GM12878 (cell line): ENCODE data around the gene ACVR1B.

Source experiments
- BRCA1 ChIP-seq: IDR thresholded peaks from 2 replicates; pipeline ENCODE4 v1.6.1; 2011; ENCODE audit warnings: low read depth, low read length, improper control_type of control experiment
- CUX1 ChIP-seq: IDR thresholded peaks from 2 replicates; pipeline ENCODE4 v1.6.1; 2012; ENCODE audit warnings: improper control_type of control experiment, low read depth, low read length; ENCODE audit not compliant: insufficient replicate concordance
- ETV6 ChIP-seq, 2 experiments: fragments of 450-650 bp in 1 of 2; IDR thresholded peaks in 1 of 2; conservative IDR thresholded peaks in 1 of 2; 2 replicates each; pipeline ENCODE4 v1.6.1; 2014; ENCODE audit warnings: antibody characterized with exemption in 1 of 2, borderline replicate concordance in 1 of 2, low read depth in 1 of 2, mild to moderate bottlenecking in 1 of 2, moderate library complexity in 1 of 2
- POLR2A ChIP-seq: IDR thresholded peaks from 2 replicates; pipeline ENCODE4 v1.6.1; 2011; ENCODE audit warnings: low read depth, mild to moderate bottlenecking, low read length
- RFX5 ChIP-seq: IDR thresholded peaks from 2 replicates; pipeline ENCODE4 v1.6.1; 2011; ENCODE audit warnings: low read depth, low read length, improper control_type of control experiment
- SMAD1 ChIP-seq: fragments of 450-650 bp; IDR thresholded peaks from 2 replicates; pipeline ENCODE4 v1.6.1; 2018; ENCODE audit warnings: mild to moderate bottlenecking, low read depth; ENCODE audit not compliant: partially characterized antibody
- TCF3 ChIP-seq: IDR thresholded peaks from 2 replicates; pipeline ENCODE4 v1.6.1; 2012; ENCODE audit warnings: low read depth, mild to moderate bottlenecking, low read length, borderline replicate concordance; ENCODE audit not compliant: insufficient read depth
- YY1 ChIP-seq: IDR thresholded peaks from 2 replicates; pipeline ENCODE4 v1.6.1; 2011; ENCODE audit warnings: low read depth, mild to moderate bottlenecking, low read length
- ZBTB40 ChIP-seq: fragments of 450-650 bp; IDR thresholded peaks from 2 replicates; pipeline ENCODE4 v1.6.1; 2016; ENCODE audit warnings: mild to moderate bottlenecking, moderate library complexity, borderline replicate concordance
- ZNF274 ChIP-seq: IDR thresholded peaks from one replicate; pipeline ENCODE4 v1.8.0; 2011; ENCODE audit not compliant: insufficient read length, insufficient read depth
- TF ChIP-seq, protein P1 (sequence below), 3 experiments: IDR thresholded peaks in 2 of 3; conservative IDR thresholded peaks in 1 of 3; 2 replicates each; pipeline ENCODE4 v1.5.1; 2011; ENCODE audit warnings: low read depth in 3 of 3, low read length in 3 of 3, mild to moderate bottlenecking in 3 of 3, control low read depth in 2 of 3, moderate library complexity in 2 of 3, inconsistent platforms in 1 of 3, mixed read lengths in 1 of 3; ENCODE audit not compliant: control insufficient read depth in 2 of 3, insufficient read depth in 1 of 3; ENCODE audit errors: extremely low read depth in 1 of 3
- TF ChIP-seq, protein P2 (sequence below): fragments of 450-650 bp; IDR thresholded peaks from 2 replicates; pipeline ENCODE4 v1.6.1; 2017; ENCODE audit warnings: antibody characterized with exemption, mild to moderate bottlenecking, moderate library complexity
- TF ChIP-seq, protein P3 (sequence below): IDR thresholded peaks from 2 replicates; pipeline ENCODE4 v1.6.1; 2011; ENCODE audit warnings: mild to moderate bottlenecking, low read depth, low read length, moderate library complexity; ENCODE audit not compliant: insufficient replicate concordance
- TF ChIP-seq, protein P4 (sequence below): fragments of 450-650 bp; IDR thresholded peaks from 2 replicates; pipeline ENCODE4 v1.6.1; 2014; ENCODE audit warnings: mild to moderate bottlenecking

DNA sequence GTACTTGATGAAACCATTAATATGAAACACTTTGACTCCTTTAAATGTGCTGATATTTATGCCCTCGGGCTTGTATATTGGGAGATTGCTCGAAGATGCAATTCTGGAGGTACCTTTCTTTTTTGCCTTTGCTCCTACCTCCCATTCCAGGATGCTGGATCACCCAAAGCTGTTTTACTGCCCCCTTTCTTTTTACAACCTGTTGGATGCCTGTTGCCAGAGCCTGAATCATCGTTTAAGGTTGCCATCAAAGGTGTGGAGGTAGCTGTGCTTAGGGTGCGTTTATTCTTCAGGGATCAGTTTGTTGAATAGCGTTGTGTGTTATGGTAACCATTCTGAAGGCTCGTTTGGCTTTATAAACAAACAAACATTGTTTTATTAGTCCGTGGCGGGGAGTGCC is 35.3 kb downstream of the ACVR1B start:
- TF ChIP-seq, protein P1, sequence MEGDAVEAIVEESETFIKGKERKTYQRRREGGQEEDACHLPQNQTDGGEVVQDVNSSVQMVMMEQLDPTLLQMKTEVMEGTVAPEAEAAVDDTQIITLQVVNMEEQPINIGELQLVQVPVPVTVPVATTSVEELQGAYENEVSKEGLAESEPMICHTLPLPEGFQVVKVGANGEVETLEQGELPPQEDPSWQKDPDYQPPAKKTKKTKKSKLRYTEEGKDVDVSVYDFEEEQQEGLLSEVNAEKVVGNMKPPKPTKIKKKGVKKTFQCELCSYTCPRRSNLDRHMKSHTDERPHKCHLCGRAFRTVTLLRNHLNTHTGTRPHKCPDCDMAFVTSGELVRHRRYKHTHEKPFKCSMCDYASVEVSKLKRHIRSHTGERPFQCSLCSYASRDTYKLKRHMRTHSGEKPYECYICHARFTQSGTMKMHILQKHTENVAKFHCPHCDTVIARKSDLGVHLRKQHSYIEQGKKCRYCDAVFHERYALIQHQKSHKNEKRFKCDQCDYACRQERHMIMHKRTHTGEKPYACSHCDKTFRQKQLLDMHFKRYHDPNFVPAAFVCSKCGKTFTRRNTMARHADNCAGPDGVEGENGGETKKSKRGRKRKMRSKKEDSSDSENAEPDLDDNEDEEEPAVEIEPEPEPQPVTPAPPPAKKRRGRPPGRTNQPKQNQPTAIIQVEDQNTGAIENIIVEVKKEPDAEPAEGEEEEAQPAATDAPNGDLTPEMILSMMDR (IDR thresholded peaks at IDR 0.05 in 2 of 3, conservative IDR thresholded peaks at IDR 0.05 in 1 of 3; ENCODE audit: control insufficient read depth in 2 of 3, extremely low read depth in 1 of 3, insufficient read depth in 1 of 3, low read depth in 3 of 3, low read length in 3 of 3): no peak
- no peak for TF ChIP-seq BRCA1
- TF ChIP-seq SMAD1: no peak
- TF ChIP-seq, protein P2, sequence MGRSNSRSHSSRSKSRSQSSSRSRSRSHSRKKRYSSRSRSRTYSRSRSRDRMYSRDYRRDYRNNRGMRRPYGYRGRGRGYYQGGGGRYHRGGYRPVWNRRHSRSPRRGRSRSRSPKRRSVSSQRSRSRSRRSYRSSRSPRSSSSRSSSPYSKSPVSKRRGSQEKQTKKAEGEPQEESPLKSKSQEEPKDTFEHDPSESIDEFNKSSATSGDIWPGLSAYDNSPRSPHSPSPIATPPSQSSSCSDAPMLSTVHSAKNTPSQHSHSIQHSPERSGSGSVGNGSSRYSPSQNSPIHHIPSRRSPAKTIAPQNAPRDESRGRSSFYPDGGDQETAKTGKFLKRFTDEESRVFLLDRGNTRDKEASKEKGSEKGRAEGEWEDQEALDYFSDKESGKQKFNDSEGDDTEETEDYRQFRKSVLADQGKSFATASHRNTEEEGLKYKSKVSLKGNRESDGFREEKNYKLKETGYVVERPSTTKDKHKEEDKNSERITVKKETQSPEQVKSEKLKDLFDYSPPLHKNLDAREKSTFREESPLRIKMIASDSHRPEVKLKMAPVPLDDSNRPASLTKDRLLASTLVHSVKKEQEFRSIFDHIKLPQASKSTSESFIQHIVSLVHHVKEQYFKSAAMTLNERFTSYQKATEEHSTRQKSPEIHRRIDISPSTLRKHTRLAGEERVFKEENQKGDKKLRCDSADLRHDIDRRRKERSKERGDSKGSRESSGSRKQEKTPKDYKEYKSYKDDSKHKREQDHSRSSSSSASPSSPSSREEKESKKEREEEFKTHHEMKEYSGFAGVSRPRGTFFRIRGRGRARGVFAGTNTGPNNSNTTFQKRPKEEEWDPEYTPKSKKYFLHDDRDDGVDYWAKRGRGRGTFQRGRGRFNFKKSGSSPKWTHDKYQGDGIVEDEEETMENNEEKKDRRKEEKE: no peak
- TF ChIP-seq, protein P3, sequence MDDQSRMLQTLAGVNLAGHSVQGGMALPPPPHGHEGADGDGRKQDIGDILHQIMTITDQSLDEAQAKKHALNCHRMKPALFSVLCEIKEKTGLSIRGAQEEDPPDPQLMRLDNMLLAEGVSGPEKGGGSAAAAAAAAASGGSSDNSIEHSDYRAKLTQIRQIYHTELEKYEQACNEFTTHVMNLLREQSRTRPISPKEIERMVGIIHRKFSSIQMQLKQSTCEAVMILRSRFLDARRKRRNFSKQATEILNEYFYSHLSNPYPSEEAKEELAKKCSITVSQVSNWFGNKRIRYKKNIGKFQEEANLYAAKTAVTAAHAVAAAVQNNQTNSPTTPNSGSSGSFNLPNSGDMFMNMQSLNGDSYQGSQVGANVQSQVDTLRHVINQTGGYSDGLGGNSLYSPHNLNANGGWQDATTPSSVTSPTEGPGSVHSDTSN: no peak
- no peak for TF ChIP-seq ZNF274
- TF ChIP-seq CUX1: no peak
- TF ChIP-seq ETV6 (conservative IDR thresholded peaks at IDR 0.05 in 1 of 2, IDR thresholded peaks at IDR 0.05 in 1 of 2; ENCODE audit: borderline replicate concordance in 1 of 2, low read depth in 1 of 2): no peak
- TF ChIP-seq, protein P4, sequence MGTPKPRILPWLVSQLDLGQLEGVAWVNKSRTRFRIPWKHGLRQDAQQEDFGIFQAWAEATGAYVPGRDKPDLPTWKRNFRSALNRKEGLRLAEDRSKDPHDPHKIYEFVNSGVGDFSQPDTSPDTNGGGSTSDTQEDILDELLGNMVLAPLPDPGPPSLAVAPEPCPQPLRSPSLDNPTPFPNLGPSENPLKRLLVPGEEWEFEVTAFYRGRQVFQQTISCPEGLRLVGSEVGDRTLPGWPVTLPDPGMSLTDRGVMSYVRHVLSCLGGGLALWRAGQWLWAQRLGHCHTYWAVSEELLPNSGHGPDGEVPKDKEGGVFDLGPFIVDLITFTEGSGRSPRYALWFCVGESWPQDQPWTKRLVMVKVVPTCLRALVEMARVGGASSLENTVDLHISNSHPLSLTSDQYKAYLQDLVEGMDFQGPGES: no peak
- TF ChIP-seq POLR2A: no peak
- no peak for TF ChIP-seq YY1
- TF ChIP-seq TCF3: no peak
- no peak for TF ChIP-seq RFX5
- no peak for TF ChIP-seq ZBTB40
